ENCODE measurements around the gene KEAP1. TPM values are rescaled to one million over a fixed set of nuclear protein-coding genes. Genes with fewer than 3 reads are reported as not detected.
A peak's percentile ranks its signal among the peaks of the same experiment; 100 is the strongest.

The KEAP1 gene
- total and polyA plus RNA-seq, 9 of the 15 experiments (the other 6 are each of a cell fraction or from before 2014, with no cell fraction given): 2.1 to 95.6 (median 64.3) TPM

- no peak for TF ChIP-seq E2F5 (CRISPR knock-in tag; IDR thresholded peaks at IDR 0.05)
- TF ChIP-seq ZNF444 (CRISPR knock-in tag; IDR thresholded peaks at IDR 0.05): no peak
- TF ChIP-seq PHF21A (IDR thresholded peaks at IDR 0.05; ENCODE audit: borderline replicate concordance, low read depth): no peak
- no peak for TF ChIP-seq ZBTB33 (CRISPR knock-in tag; IDR thresholded peaks at IDR 0.05)
- TF ChIP-seq SMAD1 (IDR thresholded peaks at IDR 0.05; ENCODE audit: low read depth, low read length, partially characterized antibody): no peak
- TF ChIP-seq NFRKB (IDR thresholded peaks at IDR 0.05; ENCODE audit: low read depth): no peak
- TF ChIP-seq UBTF (IDR thresholded peaks at IDR 0.05; ENCODE audit: borderline replicate concordance in 1 of 2, low read depth in 2 of 2, low read length in 2 of 2): no peak
- TF ChIP-seq NFE2L1 (tag; IDR thresholded peaks at IDR 0.05; ENCODE audit: borderline replicate concordance, low read depth): no peak
- TF ChIP-seq MTA2 (IDR thresholded peaks at IDR 0.05; ENCODE audit: low read depth): peak; percentile 4; the same call in 1 of the 2 replicates
- peak; percentile 32; the same call in 1 of the 2 replicates for TF ChIP-seq SOX6 (IDR thresholded peaks at IDR 0.05)
- TF ChIP-seq SREBF1 (IDR thresholded peaks at IDR 0.05; ENCODE audit: borderline replicate concordance, low read depth, low read length): no peak
- TF ChIP-seq MYBL2 (IDR thresholded peaks at IDR 0.05; ENCODE audit: low read depth): no peak
- no peak for TF ChIP-seq MYBL2 (CRISPR knock-in tag; IDR thresholded peaks at IDR 0.05; ENCODE audit: borderline replicate concordance)
- no peak for TF ChIP-seq ZNF518B (CRISPR knock-in tag; IDR thresholded peaks at IDR 0.05)
- peak; percentile 76 for TF ChIP-seq ARID1B (IDR thresholded peaks at IDR 0.05)
- no peak for TF ChIP-seq MLLT1 (IDR thresholded peaks at IDR 0.05)
- TF ChIP-seq ID3 (CRISPR knock-in tag; IDR thresholded peaks at IDR 0.05): no peak
- TF ChIP-seq ID3 (tag; IDR thresholded peaks at IDR 0.05): no peak
Observed at GRCh38 chr19:10474962-10475451, 28.1 kb downstream of the KEAP1 start (continued).

Data from K562 (cell line).